CD4-positive, CD25-positive, alpha-beta regulatory T cell (primary cell): Measurements from ENCODE around the gene UBR2. TPM values are rescaled to one million over a fixed set of nuclear protein-coding genes. Genes with fewer than 3 reads are reported as not detected.

Source experiments
- ATAC-seq, 2 donors: fragments of 150-1000 bp; cut with Tn5 transposase; one replicate each; pipeline ENCODE4 v1.10.0; 2021; ENCODE audit warnings: low read depth in 2 of 2, moderate number of reproducible peaks in 2 of 2, moderate library complexity in 1 of 2
- DNase-seq, 3 donors: peaks; one replicate each; pipeline versions ENCODE4 v3.0.0 to v3.0.0-alpha.2; 2012 to 2022; ENCODE audit warnings: mixed read lengths in 1 of 3
- H3K27ac ChIP-seq: one replicate; pipeline ENCODE4 v1.7.0; 2013; ENCODE audit warnings: mild to moderate bottlenecking, low read length; ENCODE audit not compliant: insufficient read depth, poor library complexity, severe bottlenecking
- H3K27me3 ChIP-seq: one replicate; pipeline ENCODE4 v1.7.0; 2013; ENCODE audit warnings: low read length; ENCODE audit not compliant: control insufficient read depth, insufficient read depth
- H3K36me3 ChIP-seq: one replicate; pipeline ENCODE4 v1.7.0; 2013; ENCODE audit warnings: mild to moderate bottlenecking, low read length, moderate library complexity; ENCODE audit not compliant: control insufficient read depth, insufficient read depth
- H3K4me1 ChIP-seq: 2 replicates; pipeline ENCODE4 v1.7.0; 2013; ENCODE audit warnings: mild to moderate bottlenecking, low read length; ENCODE audit not compliant: insufficient read depth, control insufficient read depth, poor library complexity, severe bottlenecking
- H3K4me3 ChIP-seq: one replicate; pipeline ENCODE4 v1.7.0; 2013; ENCODE audit warnings: low read depth, mild to moderate bottlenecking, low read length, moderate library complexity
- H3K9me3 ChIP-seq, 2 experiments: 1 replicate in 1 of 2; 2 replicates in 1 of 2; pipeline ENCODE4 v1.7.0; 2013; ENCODE audit warnings: low read length in 2 of 2, mild to moderate bottlenecking in 1 of 2, moderate library complexity in 1 of 2; ENCODE audit not compliant: control insufficient read depth in 2 of 2
- H3K27ac Mint-ChIP-seq, 3 donors: one replicate each; pipeline ENCODE4 v1.8.0; 2020 to 2022; ENCODE audit warnings: mild to moderate bottlenecking in 3 of 3, mixed read lengths in 3 of 3, moderate library complexity in 2 of 3
- H3K27me3 Mint-ChIP-seq: one replicate; pipeline ENCODE4 v1.8.0; 2022; ENCODE audit warnings: mild to moderate bottlenecking, mixed read lengths
- H3K36me3 Mint-ChIP-seq: one replicate; pipeline ENCODE4 v1.8.0; 2020; ENCODE audit warnings: mixed read lengths
- H3K4me1 Mint-ChIP-seq, 4 donors: one replicate each; pipeline ENCODE4 v1.8.0; 2020 to 2022; ENCODE audit warnings: mixed read lengths in 4 of 4, mild to moderate bottlenecking in 1 of 4
- H3K4me3 Mint-ChIP-seq, 4 donors: one replicate each; pipeline ENCODE4 v1.8.0; 2020 to 2022; ENCODE audit warnings: mild to moderate bottlenecking in 4 of 4, mixed read lengths in 4 of 4, moderate library complexity in 3 of 4
- H3K9me3 Mint-ChIP-seq, 7 donors: one replicate each; pipeline ENCODE4 v1.8.0; 2020 to 2022; ENCODE audit warnings: mixed read lengths in 7 of 7, mild to moderate bottlenecking in 3 of 7, moderate library complexity in 2 of 7
- polyA plus RNA-seq, 4 donors: library from polyadenylated mRNA; unstranded; fragments of 300-500 nt; fragmentation: Illumina TruSeq; gene quantifications; one replicate each; pipeline ENCODE4 v1.2.3, GENCODE V29; 2021
- total RNA-seq: library from RNA; stranded (reverse); gene quantifications from one replicate; pipeline ENCODE4 v1.2.3, GENCODE V29; 2022

The UBR2 gene
- total and polyA plus RNA-seq, 5 donors from 2014 or later: 9.9 to 50.2 (median 11.5) TPM

GRCh38 chr6:42526616-42527015 is 37.2 kb upstream of the UBR2 start:
- H3K4me3 Mint-ChIP-seq: no peak overlapping the region
- DNase-seq (no peak), ATAC-seq (no peak)
- no peaks in the 10 kb centered on the region for H3K9me3 Mint-ChIP-seq
- H3K36me3 ChIP-seq: no peaks in the 10 kb centered on the region
- no peak overlapping the region for H3K4me3 ChIP-seq
- H3K4me1 Mint-ChIP-seq: peaks cover 0 to 3% (median 0%) of the 10 kb centered on the region in 4 donors
- H3K27me3 Mint-ChIP-seq: peaks cover 5% of the 10 kb centered on the region
- no peak overlapping the region for H3K27ac Mint-ChIP-seq
- H3K36me3 Mint-ChIP-seq: no peaks in the 10 kb centered on the region
- no peaks in the 10 kb centered on the region for H3K9me3 ChIP-seq
- no peaks in the 10 kb centered on the region for H3K4me1 ChIP-seq
- no peaks in the 10 kb centered on the region for H3K27me3 ChIP-seq
- no peak overlapping the region for H3K27ac ChIP-seq

GRCh38 chr6:42527204-42527603 is 36.6 kb upstream of the UBR2 start:
- Histone ChIP-seq H3K4me3 (no peak overlapping the region), H3K4me1 (no peaks in the 10 kb centered on the region), H3K36me3 (no peaks in the 10 kb centered on the region), H3K9me3 (no peaks in the 10 kb centered on the region), H3K27me3 (no peaks in the 10 kb centered on the region), H3K27ac (no peak overlapping the region)
- Mint-ChIP-seq H3K36me3 (no peaks in the 10 kb centered on the region), H3K9me3 (no peaks in the 10 kb centered on the region), H3K27me3 (peaks cover 5% of the 10 kb centered on the region), H3K4me1 (no peaks in the 10 kb centered on the region), H3K4me3 (no peak overlapping the region), H3K27ac (no peak overlapping the region)
- ATAC-seq (no peak), DNase-seq (no peak)

GRCh38 chr6:42530296-42530695 is 33.5 kb upstream of the UBR2 start:
- no peak for ATAC-seq
- H3K4me1 ChIP-seq: no peaks in the 10 kb centered on the region
- Mint-ChIP-seq H3K27ac (no peak overlapping the region), H3K4me3 (no peak overlapping the region), H3K4me1 (no peaks in the 10 kb centered on the region), H3K36me3 (no peaks in the 10 kb centered on the region), H3K9me3 (no peaks in the 10 kb centered on the region), H3K27me3 (peaks cover 5% of the 10 kb centered on the region)
- no peaks in the 10 kb centered on the region for H3K9me3 ChIP-seq
- no peaks in the 10 kb centered on the region for H3K36me3 ChIP-seq
- no peak for DNase-seq
- H3K4me3 ChIP-seq: no peak overlapping the region
- no peak overlapping the region for H3K27ac ChIP-seq
- no peaks in the 10 kb centered on the region for H3K27me3 ChIP-seq

- ATAC-seq (no peak), DNase-seq (no peak)
- H3K4me3 ChIP-seq: no peak overlapping the region
- Mint-ChIP-seq H3K27ac (no peak overlapping the region), H3K36me3 (no peaks in the 10 kb centered on the region), H3K4me3 (no peak overlapping the region), H3K27me3 (peaks cover 5% of the 10 kb centered on the region), H3K4me1 (no peaks in the 10 kb centered on the region), H3K9me3 (no peaks in the 10 kb centered on the region)
- H3K27ac ChIP-seq: no peak overlapping the region
- H3K9me3 ChIP-seq: no peaks in the 10 kb centered on the region
- no peaks in the 10 kb centered on the region for H3K36me3 ChIP-seq
- no peaks in the 10 kb centered on the region for H3K27me3 ChIP-seq
- no peaks in the 10 kb centered on the region for H3K4me1 ChIP-seq
These were observed 33.1 kb upstream of the UBR2 start for GRCh38 chr6:42530751-42531150.

- DNase-seq: peak in 2 of 3 donors; percentile 49 to 69
- Histone ChIP-seq H3K36me3 (no peaks in the 10 kb centered on the region), H3K4me3 (no peak overlapping the region), H3K27me3 (no peaks in the 10 kb centered on the region), H3K9me3 (no peaks in the 10 kb centered on the region), H3K4me1 (no peaks in the 10 kb centered on the region), H3K27ac (no peak overlapping the region)
- no peaks in the 10 kb centered on the region for H3K9me3 Mint-ChIP-seq
- H3K4me3 Mint-ChIP-seq: no peak overlapping the region
- H3K27me3 Mint-ChIP-seq: peaks cover 11% of the 10 kb centered on the region
- H3K4me1 Mint-ChIP-seq: no peaks in the 10 kb centered on the region
- H3K27ac Mint-ChIP-seq: no peak overlapping the region
- ATAC-seq: no peak
- H3K36me3 Mint-ChIP-seq: no peaks in the 10 kb centered on the region
These were observed 31.7 kb upstream of the UBR2 start for GRCh38 chr6:42532038-42532669.

GRCh38 chr6:42533794-42534193 is 30.0 kb upstream of the UBR2 start:
- Mint-ChIP-seq H3K4me1 (no peaks in the 10 kb centered on the region), H3K27ac (no peak overlapping the region), H3K9me3 (no peaks in the 10 kb centered on the region), H3K36me3 (no peaks in the 10 kb centered on the region), H3K4me3 (no peak overlapping the region), H3K27me3 (peaks cover 24% of the 10 kb centered on the region)
- H3K9me3 ChIP-seq: no peaks in the 10 kb centered on the region
- no peak overlapping the region for H3K27ac ChIP-seq
- no peak overlapping the region for H3K4me3 ChIP-seq
- no peak for ATAC-seq
- H3K4me1 ChIP-seq: no peaks in the 10 kb centered on the region
- no peaks in the 10 kb centered on the region for H3K36me3 ChIP-seq
- DNase-seq: no peak
- H3K27me3 ChIP-seq: no peaks in the 10 kb centered on the region

GRCh38 chr6:42537536-42537935 is 26.3 kb upstream of the UBR2 start:
- ATAC-seq (no peak), DNase-seq (no peak)
- H3K36me3 Mint-ChIP-seq: no peaks in the 10 kb centered on the region
- no peak overlapping the region for H3K27ac Mint-ChIP-seq
- no peaks in the 10 kb centered on the region for H3K4me1 Mint-ChIP-seq
- H3K27me3 ChIP-seq: peaks cover 3% of the 10 kb centered on the region
- H3K9me3 ChIP-seq: no peaks in the 10 kb centered on the region
- H3K9me3 Mint-ChIP-seq: no peaks in the 10 kb centered on the region
- no peaks in the 10 kb centered on the region for H3K4me1 ChIP-seq
- no peaks in the 10 kb centered on the region for H3K36me3 ChIP-seq
- no peak overlapping the region for H3K4me3 ChIP-seq
- H3K27me3 Mint-ChIP-seq: peaks cover 32% of the 10 kb centered on the region
- H3K27ac ChIP-seq: no peak overlapping the region
- no peak overlapping the region for H3K4me3 Mint-ChIP-seq

GRCh38 chr6:42539135-42539534 is 24.7 kb upstream of the UBR2 start:
- Mint-ChIP-seq H3K36me3 (no peaks in the 10 kb centered on the region), H3K9me3 (no peaks in the 10 kb centered on the region), H3K4me1 (no peaks in the 10 kb centered on the region), H3K4me3 (peak overlapping the region in 1 of 4 donors; percentile 55), H3K27me3 (peaks cover 32% of the 10 kb centered on the region), H3K27ac (no peak overlapping the region)
- H3K27ac ChIP-seq: no peak overlapping the region
- no peaks in the 10 kb centered on the region for H3K9me3 ChIP-seq
- H3K4me1 ChIP-seq: no peaks in the 10 kb centered on the region
- ATAC-seq (no peak), DNase-seq (no peak)
- peaks cover 3% of the 10 kb centered on the region for H3K27me3 ChIP-seq
- H3K36me3 ChIP-seq: no peaks in the 10 kb centered on the region
- H3K4me3 ChIP-seq: no peak overlapping the region
